Endothelial cell of umbilical vein (primary cell): ENCODE results near the gene ERCC1.

ENCODE experiments used
- EZH2 ChIP-seq: IDR thresholded peaks from 2 replicates; pipeline ENCODE4 v1.6.1; 2012; ENCODE audit warnings: borderline replicate concordance, low read depth, mild to moderate bottlenecking, moderate library complexity, low read length, inconsistent platforms; ENCODE audit not compliant: severe bottlenecking
- JUN ChIP-seq: IDR thresholded peaks from 2 replicates; pipeline ENCODE4 v1.6.1; 2011; ENCODE audit warnings: borderline replicate concordance, low read depth; ENCODE audit not compliant: insufficient read length, insufficient read depth
- POLR2A ChIP-seq: IDR thresholded peaks from 2 replicates; pipeline ENCODE4 v1.6.1; 2012; ENCODE audit warnings: low read depth, mild to moderate bottlenecking, control low read depth, low read length
- POLR2AphosphoS5 ChIP-seq: IDR thresholded peaks from 2 replicates; pipeline ENCODE4 v1.6.1; 2012; ENCODE audit warnings: low read depth, mild to moderate bottlenecking, control low read depth, low read length, moderate library complexity; ENCODE audit not compliant: insufficient read depth
- TF ChIP-seq, protein P1 (sequence below), 2 donors: IDR thresholded peaks; 1 replicate in 1 of 2; 2 replicates in 1 of 2; pipeline ENCODE4 v1.5.1; 2011; ENCODE audit warnings: low read length in 2 of 2, mild to moderate bottlenecking in 2 of 2, moderate library complexity in 2 of 2, control low read depth in 1 of 2, inconsistent platforms in 1 of 2, low read depth in 1 of 2; ENCODE audit not compliant: insufficient read depth in 1 of 2; ENCODE audit errors: extremely low read depth in 1 of 2

- no peak for TF ChIP-seq POLR2AphosphoS5
- no peak for TF ChIP-seq EZH2
- TF ChIP-seq POLR2A, result no peak
- TF ChIP-seq, protein P1, sequence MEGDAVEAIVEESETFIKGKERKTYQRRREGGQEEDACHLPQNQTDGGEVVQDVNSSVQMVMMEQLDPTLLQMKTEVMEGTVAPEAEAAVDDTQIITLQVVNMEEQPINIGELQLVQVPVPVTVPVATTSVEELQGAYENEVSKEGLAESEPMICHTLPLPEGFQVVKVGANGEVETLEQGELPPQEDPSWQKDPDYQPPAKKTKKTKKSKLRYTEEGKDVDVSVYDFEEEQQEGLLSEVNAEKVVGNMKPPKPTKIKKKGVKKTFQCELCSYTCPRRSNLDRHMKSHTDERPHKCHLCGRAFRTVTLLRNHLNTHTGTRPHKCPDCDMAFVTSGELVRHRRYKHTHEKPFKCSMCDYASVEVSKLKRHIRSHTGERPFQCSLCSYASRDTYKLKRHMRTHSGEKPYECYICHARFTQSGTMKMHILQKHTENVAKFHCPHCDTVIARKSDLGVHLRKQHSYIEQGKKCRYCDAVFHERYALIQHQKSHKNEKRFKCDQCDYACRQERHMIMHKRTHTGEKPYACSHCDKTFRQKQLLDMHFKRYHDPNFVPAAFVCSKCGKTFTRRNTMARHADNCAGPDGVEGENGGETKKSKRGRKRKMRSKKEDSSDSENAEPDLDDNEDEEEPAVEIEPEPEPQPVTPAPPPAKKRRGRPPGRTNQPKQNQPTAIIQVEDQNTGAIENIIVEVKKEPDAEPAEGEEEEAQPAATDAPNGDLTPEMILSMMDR (IDR thresholded peaks at IDR 0.05; ENCODE audit: extremely low read depth in 1 of 2, insufficient read depth in 1 of 2, low read depth in 1 of 2, low read length in 2 of 2), result no peak
- no peak for TF ChIP-seq JUN
These were observed 61.4 kb downstream of the ERCC1 start for GRCh38 chr19:45362291-45362690.
